ENCODE measurements around the gene INAVA.
A peak's percentile ranks its signal among the peaks of the same experiment; 100 is the strongest.
"Not testable (repeated sequence)": the region's sequence is repeated elsewhere in the genome, so short reads cannot be mapped to it uniquely, and the experiment has no call there.

INAVA gene

DNA sequence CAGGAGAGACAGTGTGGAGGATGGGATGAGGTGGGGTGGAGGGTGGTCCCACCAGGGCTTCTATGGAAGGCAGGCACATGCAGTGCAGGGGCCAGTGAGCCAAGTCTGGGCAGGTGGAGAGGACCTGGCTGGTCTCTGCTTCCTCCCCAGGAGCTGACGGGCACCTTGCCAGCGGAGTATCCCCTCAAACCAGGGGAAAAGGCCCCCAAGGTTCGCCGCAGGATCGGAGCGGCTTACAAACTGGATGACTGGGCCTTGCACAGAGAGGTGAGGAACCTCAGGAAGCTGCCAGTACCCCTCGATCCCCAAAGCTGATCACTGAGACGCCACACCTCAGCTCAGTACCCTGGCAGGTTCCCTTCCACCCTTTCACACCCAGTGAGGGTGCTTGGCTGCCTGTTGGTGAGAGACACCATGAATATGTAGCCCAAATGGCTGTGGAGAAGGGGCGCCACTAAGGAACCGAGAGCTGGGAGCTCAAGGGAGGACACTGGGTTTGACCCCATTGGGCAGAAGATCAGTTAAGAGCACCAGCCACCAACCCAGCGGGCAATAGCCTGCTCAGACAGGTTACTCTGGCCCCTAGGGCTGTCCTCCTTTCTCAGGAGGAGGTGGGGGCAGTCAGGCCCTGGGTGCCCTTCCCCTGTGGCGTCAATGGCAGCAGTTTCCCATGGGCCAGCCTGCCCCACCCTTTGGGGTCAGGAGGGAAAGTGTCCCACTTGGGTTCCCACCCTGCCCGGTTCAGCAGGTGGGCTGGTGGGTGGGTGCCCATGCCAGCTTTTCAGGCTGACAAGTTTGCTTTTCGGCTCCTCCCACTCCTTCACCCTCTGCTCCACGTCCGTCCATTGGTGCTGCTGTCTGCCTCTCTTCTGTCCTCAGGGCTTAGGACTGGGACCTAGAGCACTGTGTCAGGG, 5.5 kb downstream of the INAVA start:
- no peak for DNase-seq

DNA sequence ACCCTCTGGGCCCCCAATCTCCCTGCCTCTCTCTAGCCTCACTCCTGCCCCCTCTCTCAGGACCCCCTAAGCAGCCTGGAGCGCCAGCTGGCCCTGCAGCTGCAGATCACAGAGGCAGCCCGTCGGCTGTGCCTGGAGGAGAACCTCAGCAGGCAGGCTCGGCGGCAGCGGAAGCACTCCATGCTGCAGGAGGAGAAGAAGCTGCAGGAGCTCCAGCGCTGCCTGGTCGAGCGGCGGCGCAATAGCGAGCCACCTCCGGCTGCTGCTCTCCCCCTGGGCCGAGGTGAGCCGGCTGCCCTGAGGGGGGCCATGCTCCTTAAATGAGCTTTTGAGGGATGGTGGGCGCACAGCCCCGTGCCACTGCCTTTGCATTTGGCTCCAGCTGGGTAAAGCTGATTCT, 6.2 kb downstream of the INAVA start:
- no peak for DNase-seq

DNA sequence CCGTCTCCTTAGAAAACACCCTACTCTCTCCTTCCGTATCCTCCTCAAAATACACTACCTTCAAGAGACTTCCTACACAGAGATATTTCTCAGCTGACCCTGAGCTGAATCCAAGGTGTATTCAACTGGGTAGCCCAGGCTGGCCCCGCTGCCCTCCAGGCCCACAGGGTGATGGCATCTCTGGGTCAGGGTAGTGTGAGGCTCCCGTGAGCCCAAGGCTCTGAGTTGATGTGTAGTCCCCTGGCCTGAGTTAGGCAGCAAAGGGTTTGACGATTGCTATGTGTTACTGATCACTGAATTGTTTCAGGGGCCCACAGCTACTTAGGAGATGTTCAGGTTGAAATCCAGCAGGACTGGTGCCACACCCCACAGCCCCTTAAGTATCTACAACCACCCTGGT, 6.7 kb downstream of the INAVA start:
- no peak for DNase-seq

DNA sequence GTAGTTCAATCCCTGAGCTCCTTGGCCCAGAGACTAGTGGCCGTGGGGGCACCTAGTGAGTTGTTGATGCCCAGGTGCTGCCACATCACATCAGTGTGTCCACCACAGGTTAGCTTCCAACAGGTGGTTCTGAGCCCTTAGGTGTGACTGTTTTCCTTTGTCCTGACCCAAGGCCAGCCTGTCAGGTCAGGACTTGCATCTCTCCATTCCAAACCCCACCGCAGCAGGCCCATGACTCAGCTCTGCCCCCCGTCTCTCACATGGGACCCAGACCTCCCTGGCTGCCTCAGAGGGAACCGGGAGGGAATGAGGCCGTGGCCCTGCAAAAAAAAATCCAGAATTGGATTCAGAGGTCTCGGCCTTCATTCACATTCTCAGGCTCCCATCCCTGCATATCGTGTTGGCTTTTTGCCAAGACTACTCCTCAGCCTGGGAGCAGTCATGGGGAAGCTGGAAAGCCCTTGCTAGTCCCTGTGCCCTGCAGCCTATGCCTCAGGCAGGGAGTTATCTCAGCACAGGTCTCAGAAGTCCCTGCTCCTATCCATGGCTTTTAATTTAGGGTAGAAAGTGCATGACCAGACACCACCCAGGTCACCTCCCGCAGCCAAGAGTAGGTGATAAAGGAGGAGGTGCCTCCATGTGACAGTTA, 7.2 kb downstream of the INAVA start:
- DNase-seq: no peak

DNA sequence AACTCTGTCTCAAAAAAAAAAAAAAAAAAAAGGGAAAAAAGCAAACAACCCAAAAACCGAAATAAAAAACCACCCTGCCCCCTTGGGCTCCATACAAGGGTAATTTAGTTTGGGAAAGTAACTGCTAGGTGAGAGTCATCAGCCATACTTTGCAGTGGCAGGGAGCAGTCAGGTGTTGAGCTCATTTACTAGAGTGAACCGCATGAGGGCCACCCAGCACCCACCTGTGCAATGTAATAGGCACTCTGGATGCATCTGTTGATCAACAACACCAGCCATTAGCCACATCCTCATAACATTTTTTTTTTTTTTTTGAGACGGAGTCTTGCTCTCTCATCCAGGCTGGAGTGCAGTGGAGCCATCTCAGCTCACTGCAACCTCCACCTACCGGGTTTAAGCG, 9.1 kb downstream of the INAVA start:
- no peak for DNase-seq

DNA sequence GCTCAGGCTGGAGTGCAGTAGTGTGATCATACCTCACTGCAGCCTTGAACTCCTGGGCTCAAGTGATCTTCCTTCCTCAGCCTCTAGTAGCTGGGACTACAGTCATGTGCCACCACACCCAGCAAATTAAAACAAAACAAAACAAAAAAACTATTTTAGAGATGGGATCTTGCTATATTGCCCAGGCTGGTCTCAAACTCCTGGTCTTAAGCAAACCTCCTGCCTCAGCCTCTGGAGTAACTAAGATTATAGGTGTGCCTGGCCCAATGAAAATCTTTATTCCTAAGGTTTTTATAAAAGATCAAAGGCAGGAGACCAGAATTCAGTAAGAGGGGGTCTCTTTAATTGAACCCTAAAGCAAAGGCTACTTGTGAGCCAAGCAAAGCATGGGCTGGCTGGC, 10.1 kb downstream of the INAVA start:
- DNase-seq: no peak

DNA sequence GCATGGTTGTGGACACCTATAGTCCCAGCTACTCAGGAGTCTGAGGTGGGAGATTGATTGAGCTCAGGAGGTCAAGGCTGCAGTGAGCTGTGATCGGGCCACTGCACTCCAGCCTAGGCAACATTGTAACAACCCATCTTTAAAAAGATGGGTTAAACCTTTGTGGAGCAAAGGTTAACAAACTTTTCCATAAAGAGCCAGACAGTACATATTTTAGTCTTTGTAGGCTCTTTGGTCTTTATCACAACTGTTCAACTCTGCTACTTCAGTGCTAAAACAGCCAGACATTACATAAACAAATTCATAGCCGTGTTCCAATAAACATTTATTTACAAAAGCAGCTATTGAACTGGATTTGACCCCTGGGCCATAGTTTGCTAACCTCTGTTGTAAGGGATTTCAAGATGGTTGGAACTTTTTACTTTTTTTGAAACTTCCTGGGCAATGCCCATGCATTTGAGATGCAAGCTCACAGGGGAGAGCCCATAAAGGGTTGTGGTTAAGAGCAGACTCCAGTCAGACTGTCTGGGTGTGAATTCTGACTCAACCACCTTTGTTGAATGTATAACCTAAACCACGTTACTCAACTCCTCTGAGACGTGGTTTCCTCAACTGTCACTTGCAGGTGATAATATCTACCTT, 10.8 kb downstream of the INAVA start:
- no peak for DNase-seq

- no peak for DNase-seq
Observed at GRCh38 chr1:200906491-200906890, 11.8 kb downstream of the INAVA start.

DNA sequence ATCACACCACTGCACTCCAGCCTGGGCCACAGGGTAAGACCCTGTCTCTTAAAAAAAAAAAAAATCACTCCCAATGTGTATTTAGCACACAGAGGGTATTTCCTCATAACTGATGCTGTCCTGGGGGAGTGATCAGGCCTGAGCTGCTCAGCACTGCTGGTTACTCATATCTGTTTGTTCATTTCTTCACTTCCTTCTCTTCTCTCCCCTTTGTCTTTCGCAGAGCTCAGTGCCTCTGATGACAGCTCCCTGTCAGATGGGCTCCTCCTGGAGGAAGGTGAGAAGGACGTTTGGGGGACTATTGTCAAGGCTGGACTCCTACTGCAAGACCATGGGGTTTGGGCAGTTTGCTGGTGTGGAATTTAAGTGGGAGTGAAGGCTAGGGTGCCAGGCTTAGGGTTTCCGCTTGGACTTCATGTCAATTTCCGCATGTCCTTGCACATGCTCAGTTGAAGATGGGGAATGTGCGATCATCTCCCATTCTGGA, 13.0 kb downstream of the INAVA start:
- no peak for DNase-seq

DNA sequence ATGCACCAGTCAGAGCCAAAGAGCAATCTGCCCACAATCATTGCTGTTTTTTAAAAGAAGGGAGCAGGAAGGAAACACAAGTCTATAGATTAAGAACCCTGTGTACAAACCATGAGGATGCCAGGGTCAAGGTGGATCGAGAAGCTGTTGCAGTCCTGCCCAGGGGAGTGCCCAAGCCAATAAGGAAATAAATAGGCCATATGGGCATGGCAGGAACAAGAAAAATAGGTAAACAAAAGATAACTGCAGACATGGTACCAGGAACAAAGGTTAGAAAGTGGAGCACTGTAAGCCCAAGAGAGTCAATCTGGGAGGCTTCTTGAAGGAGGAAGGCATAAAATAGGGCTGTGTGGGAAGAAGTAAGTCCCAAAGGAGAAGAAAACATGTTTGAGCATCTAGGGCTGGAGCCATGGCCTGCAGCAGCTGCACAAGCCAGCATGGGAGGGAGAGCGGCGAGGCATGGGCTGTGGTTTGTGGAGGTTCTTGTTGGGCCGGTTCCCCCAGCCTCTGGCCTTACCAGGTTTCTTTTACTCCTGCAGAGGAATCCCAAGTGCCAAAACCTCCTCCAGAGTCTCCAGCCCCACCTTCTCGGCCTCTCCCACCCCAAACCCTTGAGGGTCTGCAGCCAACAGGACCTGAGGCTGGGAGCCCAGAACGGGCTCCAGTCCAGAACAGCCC, 13.6 kb downstream of the INAVA start:
- DNase-seq: no peak

- DNase-seq: no peak
Observed at GRCh38 chr1:200909071-200909470, 14.4 kb downstream of the INAVA start.

DNA sequence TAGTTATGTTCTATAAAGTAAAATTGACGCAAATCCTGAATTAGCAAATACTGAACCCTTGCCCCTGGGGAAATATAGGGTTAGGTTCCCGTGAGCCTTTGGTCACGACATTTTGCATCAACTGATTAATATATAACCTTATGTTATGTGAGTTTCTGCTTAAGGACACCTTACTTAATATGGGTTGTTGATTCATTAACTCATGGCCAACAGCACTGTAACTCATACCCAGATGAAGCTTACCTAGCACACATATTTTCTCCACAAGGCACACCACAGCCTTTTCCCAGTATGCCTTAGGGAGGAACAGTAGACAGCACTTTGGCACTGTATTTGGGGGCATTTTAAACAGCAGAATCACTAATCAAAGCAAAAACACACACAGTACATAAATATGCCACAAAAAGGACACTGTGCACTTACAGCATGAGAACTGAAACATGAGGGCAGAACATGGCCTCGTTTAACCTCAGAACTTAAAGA, 15.1 kb downstream of the INAVA start:
- DNase-seq: no peak

DNA sequence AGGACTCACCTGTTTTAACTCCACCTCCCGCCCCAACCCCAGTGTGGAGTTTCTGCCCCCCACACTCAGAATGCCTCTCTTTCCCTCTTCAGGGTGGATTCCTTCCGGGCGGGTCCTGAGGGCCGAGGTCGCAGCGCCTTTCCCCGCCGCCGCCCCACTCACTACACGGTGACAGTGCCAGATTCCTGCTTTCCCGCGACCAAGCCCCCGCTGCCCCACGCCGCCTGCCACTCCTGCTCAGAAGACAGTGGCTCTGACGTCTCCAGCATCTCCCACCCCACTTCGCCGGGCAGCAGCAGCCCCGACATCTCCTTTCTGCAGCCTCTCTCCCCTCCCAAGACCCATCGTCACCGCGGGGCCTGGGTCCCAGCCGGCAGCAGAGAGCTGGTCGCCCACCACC, 16.7 kb downstream of the INAVA start:
- no peak for DNase-seq

- DNase-seq: not testable (repeated sequence)
Observed at GRCh38 chr1:200911936-200912335, 17.2 kb downstream of the INAVA start.

GRCh38 chr1:200912737-200913407, 18.2 kb downstream of the INAVA start:
- no peak for DNase-seq

GRCh38 chr1:200916152-200916551, 21.5 kb downstream of the INAVA start:
- DNase-seq: no peak

- no peak for DNase-seq
Observed at GRCh38 chr1:200916681-200917080, 22.0 kb downstream of the INAVA start.

- DNase-seq: peak; percentile 93
Observed at GRCh38 chr1:200917291-200917817, 22.7 kb downstream of the INAVA start.

DNA sequence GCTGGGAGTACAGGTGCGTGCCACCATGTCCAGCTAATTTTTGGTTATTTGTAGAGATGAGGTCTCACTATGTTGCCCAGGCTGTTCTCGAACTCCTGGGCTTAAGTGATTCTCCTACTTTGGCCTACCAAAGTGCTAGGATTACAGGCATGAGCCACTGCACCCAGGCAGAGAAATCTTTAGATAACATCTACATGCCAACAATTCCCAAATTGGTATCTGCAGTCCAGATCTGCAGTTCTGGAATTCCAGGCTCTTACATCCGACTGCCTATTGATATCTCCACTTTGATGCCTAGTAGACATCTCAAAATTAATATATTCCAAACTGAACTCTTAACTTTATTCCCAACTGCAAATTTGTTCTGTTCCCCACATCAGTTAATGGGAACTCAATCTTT, 23.3 kb downstream of the INAVA start:
- DNase-seq: no peak

- no peak for DNase-seq
Observed at GRCh38 chr1:200919386-200919785, 24.7 kb downstream of the INAVA start.

DNA sequence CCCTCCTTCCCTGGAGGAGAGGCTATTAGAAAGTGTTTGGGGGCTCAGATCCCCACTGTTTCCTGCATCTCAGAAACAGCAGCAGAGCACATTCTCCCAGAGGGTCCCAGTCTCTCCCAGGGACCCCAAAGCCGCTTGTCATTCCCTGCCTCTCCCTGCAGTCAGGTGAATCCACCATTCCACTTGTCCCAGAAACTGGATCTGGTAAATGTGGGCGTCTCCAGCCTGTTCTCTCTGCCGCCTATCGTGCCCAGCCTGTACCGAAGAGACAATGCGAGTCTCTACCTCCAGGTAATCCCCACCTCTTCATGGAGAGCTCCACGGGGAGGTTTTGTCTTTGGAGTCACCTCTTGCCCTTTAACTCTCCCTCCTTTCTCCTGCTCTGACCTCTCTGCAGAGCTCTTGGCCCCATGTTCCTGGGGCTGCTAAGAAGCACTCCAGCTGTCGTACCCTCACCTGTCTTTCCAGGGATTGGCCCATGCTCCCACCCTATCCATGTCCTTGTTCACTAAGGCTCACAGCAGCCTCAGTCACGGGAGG, 26.9 kb downstream of the INAVA start:
- DNase-seq: no peak

DNA sequence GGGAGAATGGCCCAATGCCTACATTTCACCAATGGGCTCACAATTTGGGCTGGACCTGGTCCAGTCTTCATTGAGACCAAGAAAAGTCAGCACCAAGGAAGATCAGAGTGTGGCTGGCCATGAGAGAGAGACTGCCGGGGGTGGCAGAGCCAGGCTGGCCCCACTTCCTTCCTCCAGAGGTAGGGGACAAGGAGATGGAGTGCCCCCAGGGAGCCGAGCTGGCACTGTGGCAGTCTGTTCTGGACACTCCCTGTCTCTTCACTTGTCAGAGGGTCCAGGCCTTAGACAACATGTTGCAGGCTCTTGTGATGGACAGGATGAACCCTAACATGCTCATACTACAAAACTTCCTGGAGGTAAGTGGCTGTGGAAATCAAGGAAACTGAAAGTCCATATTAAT, 27.7 kb downstream of the INAVA start:
- no peak for DNase-seq
